ENCODE results near the gene MEF2D.

DNA sequence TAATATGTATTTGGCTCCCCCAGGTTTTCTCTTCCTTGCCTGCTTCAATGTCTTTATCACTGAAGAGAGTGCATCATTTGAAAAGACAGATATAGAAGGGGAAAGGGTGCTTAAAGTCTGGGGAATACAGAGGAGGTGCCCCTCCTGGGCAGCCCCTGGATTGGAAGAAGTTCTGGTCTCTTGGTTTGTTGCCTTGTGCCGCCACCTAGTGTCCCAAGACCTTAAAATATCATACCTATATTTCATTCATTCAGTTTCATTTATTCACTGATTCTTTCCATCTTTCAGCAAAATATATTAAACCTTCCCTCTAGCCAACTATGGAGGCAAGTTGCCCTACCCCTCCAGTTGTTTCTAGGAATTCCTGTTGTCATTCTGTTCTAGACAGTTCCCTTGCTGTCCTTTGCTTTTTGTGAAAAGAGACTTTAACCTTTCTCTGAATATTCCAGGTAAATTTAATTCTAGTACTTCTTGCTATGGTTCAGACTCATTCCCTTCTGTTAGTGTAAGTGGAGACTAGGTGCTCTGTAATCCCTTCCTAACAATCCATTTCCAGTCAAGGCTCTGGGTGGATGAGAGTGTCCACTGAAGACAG is 56.1 kb downstream of the MEF2D start:
- TF ChIP-seq CTCF (IDR thresholded peaks at IDR 0.05) (no peak), POLR2A (IDR thresholded peaks at IDR 0.05) (no peak)

Measured in uterus (tissue), 2 donors.